A673 (cell line): ENCODE results near the gene COQ3. TPM values are rescaled to one million over a fixed set of nuclear protein-coding genes. Genes with fewer than 3 reads are reported as not detected.

ENCODE experiments used
- BruUV-seq: library from RNA; stranded (reverse); fragments of 400-500 nt; replicated peaks from 2 replicates; lab custom pipeline; 2021; lab: Mats Ljungman, UMichigan
- CTCF ChIA-PET: fragments of 300-600 bp; sonication (Branson Sonifier 250); formaldehyde crosslinking; loops from one replicate; lab custom pipeline; 2022; ENCODE audit warnings: antibody characterized with exemption; lab: Charles Lee
- POLR2A ChIA-PET: fragments of 300-600 bp; sonication (Branson Sonifier 250); formaldehyde crosslinking; loops from one replicate; lab custom pipeline; 2022; ENCODE audit warnings: antibody characterized with exemption; ENCODE audit not compliant: low non-redundant PET; lab: Charles Lee
- DNase-seq: peaks from one replicate; pipeline ENCODE4 v3.0.0-alpha.2; 2015; ENCODE audit warnings: low spot score
- H3K27ac ChIP-seq: fragments of 200-600 bp; sonication (generic); 2 replicates; pipeline ENCODE4 v1.5.1; 2016; ENCODE audit warnings: mixed run types, low read depth, mild to moderate bottlenecking, mixed read lengths, antibody characterized with exemption, low read length; ENCODE audit not compliant: poor library complexity, severe bottlenecking
- H3K27me3 ChIP-seq: fragments of 200-600 bp; sonication (generic); replicated peaks from 2 replicates; pipeline ENCODE4 v1.6.1; 2017; ENCODE audit warnings: mixed run types, low read depth, mild to moderate bottlenecking, mixed read lengths, antibody characterized with exemption, low read length; ENCODE audit not compliant: insufficient read depth, poor library complexity
- H3K36me3 ChIP-seq: fragments of 200-600 bp; sonication (generic); 2 replicates; pipeline ENCODE4 v1.6.1; 2016; ENCODE audit warnings: mixed run types, mild to moderate bottlenecking, mixed read lengths, antibody characterized with exemption, low read length; ENCODE audit not compliant: insufficient read depth, poor library complexity, severe bottlenecking
- H3K4me1 ChIP-seq: fragments of 200-600 bp; sonication (generic); 2 replicates; pipeline ENCODE4 v1.6.1; 2017; ENCODE audit warnings: mixed run types, mild to moderate bottlenecking, mixed read lengths, antibody characterized with exemption, low read length; ENCODE audit not compliant: insufficient read depth, poor library complexity, severe bottlenecking
- H3K4me3 ChIP-seq: fragments of 200-600 bp; sonication (generic); 2 replicates; pipeline ENCODE4 v1.5.1; 2016; ENCODE audit warnings: low read depth, mixed run types, mild to moderate bottlenecking, mixed read lengths, low read length; ENCODE audit not compliant: poor library complexity, severe bottlenecking
- H3K9me3 ChIP-seq: fragments of 200-600 bp; sonication (generic); 2 replicates; pipeline ENCODE4 v1.6.1; 2016; ENCODE audit warnings: mixed run types, low read depth, mild to moderate bottlenecking, mixed read lengths, antibody characterized with exemption, low read length; ENCODE audit not compliant: poor library complexity, severe bottlenecking
- EZH2 ChIP-seq: fragments of 200-600 bp; sonication (generic); IDR thresholded peaks from 2 replicates; pipeline ENCODE4 v1.6.1; 2017; ENCODE audit warnings: borderline replicate concordance, low read depth, mild to moderate bottlenecking, mixed read lengths, antibody characterized with exemption, low read length; ENCODE audit not compliant: poor library complexity, severe bottlenecking
- intact Hi-C: fragments of 100-400 bp; cut with micrococcal nuclease; formaldehyde crosslinking; loops from one replicate; pipeline ENCODE4 v1.10.0; 2022; ENCODE audit not compliant: unreplicated experiment
- total RNA-seq: library from RNA; stranded (reverse); gene quantifications from 2 replicates; pipeline ENCODE4 v1.2.3, GENCODE V29; 2021
- TF ChIP-seq, protein P1 (sequence below): fragments of 300-800, 200-600 bp; sonication (generic); conservative IDR thresholded peaks from 2 replicates; pipeline ENCODE4 v1.5.1; 2017; ENCODE audit warnings: low read depth, mild to moderate bottlenecking, antibody characterized with exemption, low read length, moderate library complexity, mixed read lengths

The COQ3 gene
- total RNA-seq, 1 experiment from 2014 or later, result 15.9 TPM

DNA sequence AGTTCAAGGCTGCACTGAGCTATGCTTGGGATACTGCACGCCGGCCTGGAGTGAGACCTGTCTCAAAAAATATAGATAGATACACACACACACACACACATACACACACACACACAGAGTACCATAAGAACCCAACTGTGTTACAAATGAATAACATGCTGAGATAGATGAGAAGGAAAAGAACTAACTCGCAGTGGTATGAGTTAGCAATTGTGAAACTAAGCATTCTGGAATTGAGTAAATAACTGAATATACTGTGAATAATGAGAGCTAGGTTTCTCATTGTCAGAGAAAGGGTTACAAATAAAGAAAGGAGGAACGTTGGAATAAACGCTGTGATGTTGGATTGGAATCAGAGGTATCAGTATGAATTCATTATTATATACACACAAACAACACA is 30.0 kb downstream of the COQ3 start:
- Histone ChIP-seq H3K27ac (no peak overlapping the region), H3K9me3 (no peaks in the 10 kb centered on the region), H3K4me1 (no peaks in the 10 kb centered on the region), H3K4me3 (no peak overlapping the region), H3K27me3 (no peaks in the 10 kb centered on the region), H3K36me3 (no peaks in the 10 kb centered on the region)
- DNase-seq, result no peak
- no peak for TF ChIP-seq EZH2
- TF ChIP-seq, protein P1, sequence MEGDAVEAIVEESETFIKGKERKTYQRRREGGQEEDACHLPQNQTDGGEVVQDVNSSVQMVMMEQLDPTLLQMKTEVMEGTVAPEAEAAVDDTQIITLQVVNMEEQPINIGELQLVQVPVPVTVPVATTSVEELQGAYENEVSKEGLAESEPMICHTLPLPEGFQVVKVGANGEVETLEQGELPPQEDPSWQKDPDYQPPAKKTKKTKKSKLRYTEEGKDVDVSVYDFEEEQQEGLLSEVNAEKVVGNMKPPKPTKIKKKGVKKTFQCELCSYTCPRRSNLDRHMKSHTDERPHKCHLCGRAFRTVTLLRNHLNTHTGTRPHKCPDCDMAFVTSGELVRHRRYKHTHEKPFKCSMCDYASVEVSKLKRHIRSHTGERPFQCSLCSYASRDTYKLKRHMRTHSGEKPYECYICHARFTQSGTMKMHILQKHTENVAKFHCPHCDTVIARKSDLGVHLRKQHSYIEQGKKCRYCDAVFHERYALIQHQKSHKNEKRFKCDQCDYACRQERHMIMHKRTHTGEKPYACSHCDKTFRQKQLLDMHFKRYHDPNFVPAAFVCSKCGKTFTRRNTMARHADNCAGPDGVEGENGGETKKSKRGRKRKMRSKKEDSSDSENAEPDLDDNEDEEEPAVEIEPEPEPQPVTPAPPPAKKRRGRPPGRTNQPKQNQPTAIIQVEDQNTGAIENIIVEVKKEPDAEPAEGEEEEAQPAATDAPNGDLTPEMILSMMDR, result no peak
- ChIA-PET CTCF (no interaction called here), POLR2A (no interaction called here)
- intact Hi-C loops, result no loop called here
- BruUV-seq, result no TSS peak

DNA sequence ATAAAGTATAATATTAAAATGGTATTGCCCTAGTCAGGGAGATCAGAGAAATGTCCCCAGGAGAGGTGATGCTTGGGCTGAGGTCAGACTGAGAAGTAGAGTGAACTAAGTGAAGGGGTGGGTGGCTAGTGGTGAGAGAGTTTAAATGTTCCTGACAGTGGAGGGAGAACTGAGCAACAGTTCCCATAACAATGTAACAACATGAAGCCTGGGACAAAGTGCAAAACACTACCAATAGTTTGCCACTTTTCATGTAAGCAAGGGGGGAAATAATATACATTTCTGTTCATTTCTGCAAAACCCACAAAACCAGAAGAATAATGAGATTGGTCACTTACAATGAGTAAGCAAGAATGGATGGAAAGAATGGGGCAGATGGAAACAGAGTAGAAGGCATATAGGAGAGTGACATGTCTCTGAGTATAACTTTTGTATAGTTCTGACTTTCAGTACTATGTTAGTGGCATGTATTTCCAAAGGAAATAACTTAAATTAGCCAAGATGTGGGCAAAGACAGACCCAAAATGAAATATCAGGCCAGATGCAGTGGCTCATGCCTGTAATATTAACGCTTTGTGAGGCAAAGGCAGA is 31.2 kb downstream of the COQ3 start:
- no peaks in the 10 kb centered on the region for H3K36me3 ChIP-seq
- no peaks in the 10 kb centered on the region for H3K4me1 ChIP-seq
- H3K27ac ChIP-seq, result no peak overlapping the region
- no peak for TF ChIP-seq EZH2
- TF ChIP-seq, protein P1, result no peak
- intact Hi-C loops, result no loop called here
- BruUV-seq, result no TSS peak
- H3K4me3 ChIP-seq, result no peak overlapping the region
- no peak for DNase-seq
- H3K9me3 ChIP-seq, result no peaks in the 10 kb centered on the region
- CTCF ChIA-PET, result no interaction called here
- H3K27me3 ChIP-seq, result no peaks in the 10 kb centered on the region
- POLR2A ChIA-PET, result no interaction called here

GRCh38 chr6:99359800-99360199 is 34.2 kb downstream of the COQ3 start:
- TF ChIP-seq, protein P1, result no peak
- TF ChIP-seq EZH2, result no peak
- ChIA-PET POLR2A (no interaction called here), CTCF (no interaction called here)
- no peaks in the 10 kb centered on the region for H3K27me3 ChIP-seq
- no peak for DNase-seq
- H3K4me3 ChIP-seq, result no peak overlapping the region
- BruUV-seq, result no TSS peak
- no peaks in the 10 kb centered on the region for H3K36me3 ChIP-seq
- no peak overlapping the region for H3K27ac ChIP-seq
- intact Hi-C loops, result no loop called here
- H3K9me3 ChIP-seq, result no peaks in the 10 kb centered on the region
- H3K4me1 ChIP-seq, result no peaks in the 10 kb centered on the region
